NCI-H748 treated with DMSO at 0.1 percent for 48 hours (cell line): Measurements from ENCODE around the gene OR10V1.

Source experiments
- DNase-seq: peaks from one replicate; lab custom pipeline; 2025; lab: John Stamatoyannopoulos, UW

The OR10V1 gene

GRCh38 chr11:59668188-59668949 lies 45.3 kb downstream of the OR10V1 start:
- no peak for DNase-seq

GRCh38 chr11:59667812-59668187 lies 45.8 kb downstream of the OR10V1 start:
- DNase-seq = no peak

GRCh38 chr11:59666969-59667368 lies 46.7 kb downstream of the OR10V1 start:
- DNase-seq = no peak
